Small intestine (tissue), 7 donors: ENCODE measurements around the gene SDSL. TPM values are rescaled to one million over a fixed set of nuclear protein-coding genes. Genes with fewer than 3 reads are reported as not detected.

Experiments used
- DNase-seq, 2 donors: peaks; one replicate each; pipeline versions ENCODE4 v3.0.0 to v3.0.0-alpha.2; 2013
- FAIRE-seq: peaks from 2 replicates; lab custom pipeline; 2012; peaks lifted over from hg19 to GRCh38; lab: Jason Lieb, UNC
- H3K27ac ChIP-seq, 3 donors: one replicate each; pipeline ENCODE4 v1.5.1; 2013; ENCODE audit warnings: low read length in 2 of 3, mild to moderate bottlenecking in 2 of 3, control low read depth in 1 of 3, inconsistent platforms in 1 of 3, low read depth in 1 of 3, moderate library complexity in 1 of 3
- H3K27me3 ChIP-seq, 3 donors: one replicate each; pipeline ENCODE4 v1.6.1; 2013; ENCODE audit warnings: low read length in 3 of 3, inconsistent platforms in 1 of 3; ENCODE audit not compliant: control insufficient read depth in 3 of 3, insufficient read depth in 3 of 3
- H3K36me3 ChIP-seq, 3 donors: one replicate each; pipeline ENCODE4 v1.6.1; 2013; ENCODE audit warnings: low read length in 3 of 3, inconsistent platforms in 1 of 3, low read depth in 1 of 3, mild to moderate bottlenecking in 1 of 3, moderate library complexity in 1 of 3; ENCODE audit not compliant: control insufficient read depth in 3 of 3, insufficient read depth in 2 of 3
- H3K4me1 ChIP-seq, 3 donors: one replicate each; pipeline ENCODE4 v1.6.1; 2013; ENCODE audit warnings: low read length in 2 of 3, inconsistent platforms in 1 of 3, low read depth in 1 of 3, mild to moderate bottlenecking in 1 of 3, moderate library complexity in 1 of 3; ENCODE audit not compliant: control insufficient read depth in 3 of 3, insufficient read depth in 2 of 3
- H3K4me3 ChIP-seq, 3 donors: one replicate each; pipeline ENCODE4 v1.5.1; 2013; ENCODE audit warnings: low read length in 3 of 3, control low read depth in 1 of 3, inconsistent platforms in 1 of 3, low read depth in 1 of 3, mild to moderate bottlenecking in 1 of 3, moderate library complexity in 1 of 3
- H3K9me3 ChIP-seq, 2 donors: one replicate each; pipeline ENCODE4 v1.6.1; 2013; ENCODE audit warnings: low read depth in 1 of 2, low read length in 1 of 2; ENCODE audit not compliant: control insufficient read depth in 2 of 2, insufficient read depth in 1 of 2
- WGBS, 3 donors: extraction: QIAGEN DNeasy Blood & Tissue Kit; methylation state at CpG; one replicate each; pipeline ENCODE4 v1.1.7; 2013; 5-methylcytosine and 5-hydroxymethylcytosine counted together
- polyA plus RNA-seq, 4 donors: library from polyadenylated mRNA; stranded (reverse) in 3 of 4; unstranded in 1 of 4; fragments of 200-250 nt in 3 of 4; fragments of 120-200 nt in 1 of 4; gene quantifications; one replicate each; pipeline versions ENCODE4 v1.2.1 to v1.2.3, GENCODE V29; 2013
- donor health status: healthy with polysubstance abuse.
- donor health status: control.
- donor health status: control.
- donor health status: Bipolar disorder and iron deficiency.
- donor health status: healthy.

Gene SDSL
- polyA plus RNA-seq, 4 donors = 21.0 to 37.6 (median 25.1) TPM

DNA sequence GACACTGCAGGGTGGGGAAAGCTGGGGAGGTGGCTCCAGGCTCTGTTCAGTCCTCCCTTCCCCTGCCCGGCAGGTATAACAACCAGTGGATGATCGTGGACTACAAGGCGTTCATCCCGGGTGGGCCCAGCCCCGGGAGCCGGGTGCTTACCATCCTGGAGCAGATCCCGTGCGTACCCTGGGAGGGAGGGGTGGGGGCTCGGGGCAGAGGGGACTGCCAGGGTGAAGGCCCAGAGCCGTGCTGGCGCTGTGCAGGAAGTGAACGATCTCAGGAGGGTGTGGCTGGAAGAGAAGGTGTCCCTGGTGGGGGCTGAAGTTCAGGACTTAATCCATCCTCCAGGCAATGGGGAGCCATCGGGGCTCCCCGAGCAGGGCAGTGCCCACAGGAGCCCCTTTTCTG lies 37.4 kb upstream of the SDSL start:
- H3K4me1 ChIP-seq = no peaks in the 10 kb centered on the region
- DNase-seq (no peak), FAIRE-seq (no peak)
- no peak overlapping the region for H3K27ac ChIP-seq
- H3K36me3 ChIP-seq = peaks cover 0 to 57% (median 10%) of the 10 kb centered on the region in 3 donors
- no peak overlapping the region for H3K4me3 ChIP-seq
- no peaks in the 10 kb centered on the region for H3K9me3 ChIP-seq
- 74 to 90% (median 81%) methylated on average over 9 to 14 of the region's 14 CpGs for WGBS, 3 donors
- H3K27me3 ChIP-seq = no peaks in the 10 kb centered on the region

DNA sequence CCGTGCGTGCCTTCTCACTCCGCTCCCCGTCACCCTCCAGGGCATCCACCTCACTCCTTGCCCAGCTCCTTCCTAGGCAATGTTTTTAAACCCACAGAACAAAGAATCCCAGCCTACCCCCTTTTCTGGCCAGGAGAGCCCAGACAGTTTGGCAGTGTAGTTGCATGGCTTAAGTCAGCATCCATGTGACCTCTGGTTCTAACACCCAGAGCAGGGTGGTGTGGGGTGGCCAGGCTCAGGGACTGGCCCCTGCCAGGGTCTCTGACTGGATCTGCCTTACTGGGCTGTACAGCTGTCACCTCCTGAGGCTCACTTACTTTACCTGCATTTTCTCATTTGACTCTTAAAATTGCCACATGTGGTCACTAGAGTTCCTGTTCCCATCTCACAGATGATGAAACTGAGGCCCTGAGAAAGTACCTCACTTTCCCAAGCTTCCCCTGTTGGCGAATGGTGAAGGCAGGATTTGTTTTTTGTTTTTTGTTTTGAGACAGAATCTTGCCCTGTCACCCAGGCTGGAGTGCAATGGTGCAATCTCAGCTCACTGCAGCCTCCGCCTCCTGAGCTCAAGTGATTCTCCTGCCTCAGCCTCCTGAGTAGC lies 36.8 kb upstream of the SDSL start:
- peaks cover 0 to 55% (median 10%) of the 10 kb centered on the region in 3 donors for H3K36me3 ChIP-seq
- 92 to 93% (median 92%) methylated on average over 6 of the region's 6 CpGs for WGBS, 3 donors
- FAIRE-seq = no peak

DNA sequence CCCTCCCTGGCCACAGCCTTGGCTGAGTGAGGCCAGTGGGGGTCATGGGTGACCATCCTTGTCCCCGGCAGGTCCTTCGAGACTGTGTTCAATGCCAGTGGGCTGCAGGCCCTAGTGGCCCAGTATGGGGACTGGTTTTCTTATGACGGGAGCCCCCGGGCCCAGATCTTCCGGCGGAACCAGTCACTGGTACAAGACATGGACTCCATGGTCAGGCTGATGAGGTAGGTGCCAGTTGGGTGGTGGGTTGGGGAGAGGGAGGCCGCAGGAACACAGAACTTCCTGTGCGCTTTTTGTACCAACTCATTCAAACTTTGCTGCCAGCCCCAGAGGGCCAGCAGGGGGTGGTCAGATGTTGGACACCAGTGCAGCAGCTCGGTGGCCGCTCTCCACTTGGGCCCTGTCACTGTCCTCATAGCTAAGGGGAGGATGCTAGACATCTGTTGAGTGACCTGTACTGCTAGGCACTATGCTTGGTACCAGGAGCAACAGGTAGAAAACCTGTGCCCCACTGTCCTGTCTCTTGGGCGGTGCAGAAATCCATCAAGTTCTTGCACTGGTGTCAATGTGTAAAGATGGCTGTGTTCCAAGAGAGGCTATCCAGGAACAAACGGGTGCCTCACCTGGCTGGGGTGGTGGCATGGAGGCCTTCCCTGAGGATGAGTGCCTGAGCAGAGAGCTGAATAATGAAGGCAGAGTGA lies 35.2 kb upstream of the SDSL start:
- H3K36me3 ChIP-seq = peaks cover 0 to 46% (median 0%) of the 10 kb centered on the region in 3 donors
- no peaks in the 10 kb centered on the region for H3K4me1 ChIP-seq
- DNase-seq (no peak), FAIRE-seq (no peak)
- no peak overlapping the region for H3K27ac ChIP-seq
- no peaks in the 10 kb centered on the region for H3K9me3 ChIP-seq
- WGBS, 3 donors = 93 to 96% (median 94%) methylated on average over 11 to 12 of the region's 12 CpGs
- H3K27me3 ChIP-seq = no peaks in the 10 kb centered on the region
- no peak overlapping the region for H3K4me3 ChIP-seq

More for the DNA sequence above, 36.8 kb upstream of the SDSL start:
- H3K27ac ChIP-seq = no peak overlapping the region
- DNase-seq = no peak
- H3K9me3 ChIP-seq = no peaks in the 10 kb centered on the region
- no peak overlapping the region for H3K4me3 ChIP-seq
- no peaks in the 10 kb centered on the region for H3K27me3 ChIP-seq
- H3K4me1 ChIP-seq = no peaks in the 10 kb centered on the region

DNA sequence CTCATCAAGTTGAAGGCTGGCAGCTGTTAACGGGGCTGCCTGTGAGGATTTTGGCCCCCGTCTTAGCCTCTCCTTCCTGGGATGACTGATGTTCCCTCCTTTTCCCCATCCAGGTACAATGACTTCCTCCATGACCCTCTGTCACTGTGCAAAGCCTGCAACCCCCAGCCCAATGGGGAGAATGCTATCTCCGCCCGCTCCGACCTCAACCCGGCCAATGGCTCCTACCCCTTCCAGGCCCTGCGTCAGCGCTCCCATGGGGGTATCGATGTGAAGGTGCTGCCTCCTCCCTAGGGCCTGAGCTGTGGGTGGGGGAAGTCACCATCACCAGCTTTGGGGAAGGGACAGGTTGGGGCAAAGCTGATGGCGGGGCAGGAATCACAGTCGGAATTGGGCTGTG lies 34.5 kb upstream of the SDSL start:
- Histone ChIP-seq H3K27me3 (no peaks in the 10 kb centered on the region), H3K4me3 (no peak overlapping the region), H3K4me1 (no peaks in the 10 kb centered on the region), H3K36me3 (peaks cover 0 to 44% (median 0%) of the 10 kb centered on the region in 3 donors), H3K27ac (no peak overlapping the region), H3K9me3 (no peaks in the 10 kb centered on the region)
- WGBS, 3 donors = 94 to 96% (median 96%) methylated on average over 10 to 11 of the region's 11 CpGs
- DNase-seq = no peak
- no peak for FAIRE-seq

DNA sequence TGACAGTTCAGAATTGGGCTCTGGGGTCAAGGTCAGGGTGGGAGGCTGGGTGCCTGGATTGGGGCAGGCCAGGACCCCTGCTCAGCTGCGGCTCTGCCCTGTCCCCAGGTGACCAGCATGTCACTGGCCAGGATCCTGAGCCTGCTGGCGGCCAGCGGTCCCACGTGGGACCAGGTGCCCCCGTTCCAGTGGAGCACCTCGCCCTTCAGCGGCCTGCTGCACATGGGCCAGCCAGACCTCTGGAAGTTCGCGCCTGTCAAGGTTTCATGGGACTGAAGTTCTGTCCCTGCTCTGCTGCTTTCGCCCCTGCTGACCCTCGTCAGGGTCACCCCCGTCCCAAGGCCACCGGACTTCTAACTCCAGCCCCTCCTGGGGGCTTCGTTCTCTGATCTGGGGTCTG lies 33.8 kb upstream of the SDSL start:
- no peak overlapping the region for H3K27ac ChIP-seq
- no peak overlapping the region for H3K4me3 ChIP-seq
- FAIRE-seq (no peak), DNase-seq (no peak)
- H3K9me3 ChIP-seq = peaks cover 0 to 4% of the 10 kb centered on the region in 2 donors
- no peaks in the 10 kb centered on the region for H3K4me1 ChIP-seq
- H3K27me3 ChIP-seq = no peaks in the 10 kb centered on the region
- 93 to 94% (median 94%) methylated on average over 12 to 14 of the region's 14 CpGs for WGBS, 3 donors
- H3K36me3 ChIP-seq = peaks cover 0 to 42% (median 0%) of the 10 kb centered on the region in 3 donors

DNA sequence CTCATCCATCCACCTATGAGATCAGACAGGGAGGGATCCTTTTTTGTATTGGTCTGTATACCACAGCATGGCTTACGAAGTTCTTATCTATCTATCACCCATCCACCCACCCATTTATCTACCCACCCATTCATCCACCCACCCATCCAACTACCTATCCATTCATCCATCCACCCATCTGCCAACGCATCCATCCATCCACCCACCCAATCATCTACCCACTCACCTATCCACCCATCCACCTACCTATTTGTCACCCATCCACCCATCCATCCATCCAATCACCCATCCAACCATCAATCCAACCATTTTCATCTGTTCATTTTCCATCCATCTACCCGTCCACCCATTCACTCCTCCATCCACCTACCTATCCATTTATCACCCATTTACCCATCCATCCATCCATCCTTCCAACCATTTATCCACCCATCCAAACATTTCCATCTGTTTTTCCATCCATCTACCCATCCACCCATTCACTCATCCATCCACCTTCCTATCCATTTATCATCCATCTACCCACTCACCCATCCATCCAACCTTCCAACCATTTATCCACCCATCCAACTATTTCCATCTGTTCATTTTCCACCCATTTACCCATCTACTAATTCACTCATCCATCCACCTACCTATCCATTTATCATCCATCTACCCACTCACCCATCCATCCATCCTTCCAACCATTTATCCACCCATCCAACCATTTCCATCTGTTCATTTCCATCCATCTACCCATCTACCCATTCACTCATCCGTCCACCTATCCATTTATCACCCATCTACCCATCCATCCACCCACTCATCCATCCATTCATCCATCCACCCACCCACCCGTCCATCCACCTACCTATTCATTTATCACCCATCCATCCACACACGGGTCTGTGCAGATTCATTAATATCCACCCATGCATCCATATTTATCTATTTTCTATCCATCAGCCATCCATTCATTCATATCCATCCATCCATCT lies 31.8 kb upstream of the SDSL start:
- 93 to 97% (median 95%) methylated on average over 6 of the region's 6 CpGs for WGBS, 3 donors
- FAIRE-seq = no peak
- no peak overlapping the region for H3K27ac ChIP-seq
- DNase-seq = no peak
- no peaks in the 10 kb centered on the region for H3K27me3 ChIP-seq
- peaks cover 0 to 4% of the 10 kb centered on the region in 2 donors for H3K9me3 ChIP-seq
- H3K4me3 ChIP-seq = no peak overlapping the region
- H3K4me1 ChIP-seq = no peaks in the 10 kb centered on the region
- H3K36me3 ChIP-seq = peaks cover 0 to 28% (median 0%) of the 10 kb centered on the region in 3 donors

DNA sequence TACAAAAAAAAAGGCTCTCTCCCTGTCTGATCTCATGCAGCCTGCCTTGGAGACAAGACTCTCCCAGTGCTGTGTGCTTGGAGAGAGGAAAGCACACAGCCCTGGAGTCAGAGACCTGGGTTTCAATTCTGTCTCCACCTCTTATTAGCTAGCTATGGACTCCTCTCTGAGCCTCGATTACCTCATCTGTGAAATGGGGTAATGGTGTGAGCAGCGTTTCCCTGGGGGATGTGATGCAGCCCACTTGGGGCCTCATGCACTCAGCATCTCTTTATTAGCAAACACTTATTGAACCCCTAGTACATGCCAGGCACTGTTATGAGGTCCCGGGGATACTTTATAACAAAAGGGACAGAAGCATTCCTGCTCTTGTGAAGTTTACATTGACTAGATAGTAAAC lies 31.0 kb upstream of the SDSL start:
- FAIRE-seq = no peak
- WGBS, 3 donors = 89 to 93% (median 91%) methylated on average over 3 of the region's 3 CpGs

More for the DNA sequence above, 31.0 kb upstream of the SDSL start:
- peaks cover 0 to 25% (median 0%) of the 10 kb centered on the region in 3 donors for H3K36me3 ChIP-seq
- H3K4me1 ChIP-seq = no peaks in the 10 kb centered on the region
- no peaks in the 10 kb centered on the region for H3K27me3 ChIP-seq
- H3K27ac ChIP-seq = no peak overlapping the region
- peaks cover 0 to 4% of the 10 kb centered on the region in 2 donors for H3K9me3 ChIP-seq
- DNase-seq = no peak
- no peak overlapping the region for H3K4me3 ChIP-seq
